ENCODE measurements around the gene FEM1C.
A peak's percentile ranks its signal among the peaks of the same experiment; 100 is the strongest.

FEM1C gene

DNA sequence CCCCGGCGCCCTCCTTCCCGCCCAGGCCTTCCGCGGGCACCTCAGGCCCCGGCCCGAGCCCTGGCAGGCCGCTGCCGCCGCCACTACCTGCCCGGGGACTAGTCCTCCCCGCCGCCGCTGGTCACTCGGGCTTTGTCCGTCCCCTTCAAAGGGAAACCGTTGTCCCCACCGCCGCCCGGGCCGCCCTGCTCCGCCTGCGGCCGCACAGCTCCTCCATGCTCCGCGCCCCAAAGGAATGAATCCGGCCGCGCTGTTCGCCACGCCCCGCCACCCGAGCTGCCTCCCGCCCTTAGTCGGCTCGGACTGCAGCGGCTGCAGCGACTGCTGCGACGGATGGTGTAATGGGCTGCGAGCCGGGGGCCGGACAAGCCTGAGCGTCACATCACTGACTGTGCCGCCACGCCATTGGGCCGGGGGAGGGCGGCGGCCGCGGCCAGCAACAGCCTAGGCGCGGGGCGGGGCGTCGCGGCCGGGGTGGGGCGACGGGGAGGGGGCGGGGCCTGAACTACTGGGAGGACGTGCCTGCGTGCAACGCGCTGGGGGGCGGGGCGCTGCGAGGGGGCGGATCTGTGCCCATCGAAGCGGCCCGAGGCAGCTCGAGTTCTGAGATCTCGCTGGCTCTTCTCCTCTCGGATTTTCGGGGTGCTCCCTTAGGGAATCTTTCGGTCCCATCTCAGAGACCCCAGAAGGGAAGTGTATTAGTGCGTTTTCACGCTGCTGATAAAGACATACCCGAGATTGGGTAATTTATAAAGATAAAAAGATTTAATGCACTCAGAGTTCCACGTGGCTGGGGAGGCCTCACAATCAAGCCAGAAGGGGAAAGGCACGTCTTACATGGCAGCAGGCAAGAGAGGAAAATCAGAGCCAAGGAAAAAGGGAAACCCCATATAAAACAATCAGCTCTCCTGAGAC is at the start of gene FEM1C:
Gene FEM1C, minus strand, starts transcription at position 340 of the 915 bp plus-strand sequence. CDS start 1,282 bp downstream, outside the sequence.
- no peaks in the 10 kb centered on the region for H3K27me3 ChIP-seq (ENCODE audit: insufficient read depth, low read length)
- peaks cover 20% of the 10 kb centered on the region for H3K4me1 ChIP-seq (ENCODE audit: insufficient read depth, low read length)
- H3K27ac ChIP-seq (ENCODE audit: low read length), result peak within 1 kb of the TSS; percentile 91
- peaks cover 13% of the 10 kb centered on the region for H3K9me3 ChIP-seq (ENCODE audit: insufficient read depth, low read depth, low read length)
- peak within 1 kb of the TSS; percentile 97 for H3K9ac ChIP-seq (ENCODE audit: low read depth, low read length)
- peak within 1 kb of the TSS; percentile 96 for H3K4me3 ChIP-seq (ENCODE audit: low read length)
- peaks cover 34% of the 10 kb centered on the region for H3K36me3 ChIP-seq (ENCODE audit: insufficient read depth, low read depth, low read length)

- Histone ChIP-seq H3K27ac (ENCODE audit: low read length) (no peak overlapping the region), H3K9me3 (ENCODE audit: insufficient read depth, low read depth, low read length) (no peaks in the 10 kb centered on the region), H3K9ac (ENCODE audit: low read depth, low read length) (no peak overlapping the region), H3K36me3 (ENCODE audit: insufficient read depth, low read depth, low read length) (no peaks in the 10 kb centered on the region), H3K27me3 (ENCODE audit: insufficient read depth, low read length) (no peaks in the 10 kb centered on the region), H3K4me3 (ENCODE audit: low read length) (no peak overlapping the region), H3K4me1 (ENCODE audit: insufficient read depth, low read length) (no peaks in the 10 kb centered on the region)
Observed at GRCh38 chr5:115589043-115589442, 44.5 kb upstream of the FEM1C start.

- Histone ChIP-seq H3K4me1 (ENCODE audit: insufficient read depth, low read length) (no peaks in the 10 kb centered on the region), H3K9ac (ENCODE audit: low read depth, low read length) (no peak overlapping the region), H3K9me3 (ENCODE audit: insufficient read depth, low read depth, low read length) (no peaks in the 10 kb centered on the region), H3K27ac (ENCODE audit: low read length) (no peak overlapping the region), H3K4me3 (ENCODE audit: low read length) (no peak overlapping the region), H3K27me3 (ENCODE audit: insufficient read depth, low read length) (no peaks in the 10 kb centered on the region), H3K36me3 (ENCODE audit: insufficient read depth, low read depth, low read length) (no peaks in the 10 kb centered on the region)
Observed at GRCh38 chr5:115588640-115589039, 44.1 kb upstream of the FEM1C start.

GRCh38 chr5:115586525-115587146 is 42.1 kb upstream of the FEM1C start:
- no peak overlapping the region for H3K9ac ChIP-seq (ENCODE audit: low read depth, low read length)
- H3K36me3 ChIP-seq (ENCODE audit: insufficient read depth, low read depth, low read length), result no peaks in the 10 kb centered on the region
- no peak overlapping the region for H3K4me3 ChIP-seq (ENCODE audit: low read length)
- H3K4me1 ChIP-seq (ENCODE audit: insufficient read depth, low read length), result 0 out of 2 replicates have a peak, but pooled peaks cover 3% of the 10 kb centered on the region
- H3K27me3 ChIP-seq (ENCODE audit: insufficient read depth, low read length), result no peaks in the 10 kb centered on the region
- H3K9me3 ChIP-seq (ENCODE audit: insufficient read depth, low read depth, low read length), result no peaks in the 10 kb centered on the region
- no peak overlapping the region for H3K27ac ChIP-seq (ENCODE audit: low read length)

DNA sequence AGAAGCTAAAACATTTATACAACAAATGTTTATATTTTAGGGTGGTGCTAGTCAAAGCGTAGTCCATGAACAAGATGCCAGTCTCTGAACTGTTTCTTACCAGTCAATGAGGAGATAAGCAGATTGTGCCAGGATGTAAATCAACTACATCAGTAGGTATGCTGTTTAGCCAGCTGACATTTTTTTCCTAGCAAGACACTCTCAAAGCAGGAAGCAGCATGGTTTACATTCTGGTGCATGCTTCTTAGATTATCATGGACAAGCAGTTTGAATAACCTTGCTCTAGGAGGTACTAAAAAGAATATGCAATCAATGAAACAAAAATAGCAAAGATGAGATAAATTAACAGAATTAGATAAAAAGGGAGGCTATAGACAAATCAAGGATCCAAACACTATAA is 40.7 kb upstream of the FEM1C start:
- no peaks in the 10 kb centered on the region for H3K27me3 ChIP-seq (ENCODE audit: insufficient read depth, low read length)
- H3K9ac ChIP-seq (ENCODE audit: low read depth, low read length), result no peak overlapping the region
- H3K36me3 ChIP-seq (ENCODE audit: insufficient read depth, low read depth, low read length), result no peaks in the 10 kb centered on the region
- 0 out of 2 replicates have a peak, but pooled peaks cover 3% of the 10 kb centered on the region for H3K4me1 ChIP-seq (ENCODE audit: insufficient read depth, low read length)
- no peak overlapping the region for H3K4me3 ChIP-seq (ENCODE audit: low read length)
- H3K27ac ChIP-seq (ENCODE audit: low read length), result no peak overlapping the region
- H3K9me3 ChIP-seq (ENCODE audit: insufficient read depth, low read depth, low read length), result no peaks in the 10 kb centered on the region

DNA sequence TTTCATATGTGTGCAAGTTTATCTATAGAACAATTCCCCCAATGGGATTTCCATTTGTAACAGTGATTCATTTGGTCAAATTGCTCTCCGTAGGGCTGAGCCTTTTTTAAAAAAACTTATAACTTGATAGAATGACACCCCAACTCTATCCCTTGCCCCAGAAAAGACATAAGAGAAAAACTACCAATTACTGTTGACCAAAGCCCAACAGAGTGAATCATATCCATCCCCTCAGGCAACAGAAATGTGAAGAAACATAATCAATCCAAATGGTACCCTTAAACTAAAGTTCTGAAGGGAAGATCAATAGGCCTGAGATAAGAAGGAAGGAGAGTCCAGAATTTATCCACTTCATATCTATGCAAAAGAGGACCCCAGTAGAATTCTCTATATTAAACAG is 39.9 kb upstream of the FEM1C start:
- no peak overlapping the region for H3K4me3 ChIP-seq (ENCODE audit: low read length)
- no peak overlapping the region for H3K9ac ChIP-seq (ENCODE audit: low read depth, low read length)
- H3K36me3 ChIP-seq (ENCODE audit: insufficient read depth, low read depth, low read length), result no peaks in the 10 kb centered on the region
- H3K9me3 ChIP-seq (ENCODE audit: insufficient read depth, low read depth, low read length), result no peaks in the 10 kb centered on the region
- no peaks in the 10 kb centered on the region for H3K27me3 ChIP-seq (ENCODE audit: insufficient read depth, low read length)
- 0 out of 2 replicates have a peak, but pooled peaks cover 3% of the 10 kb centered on the region for H3K4me1 ChIP-seq (ENCODE audit: insufficient read depth, low read length)
- H3K27ac ChIP-seq (ENCODE audit: low read length), result no peak overlapping the region

DNA sequence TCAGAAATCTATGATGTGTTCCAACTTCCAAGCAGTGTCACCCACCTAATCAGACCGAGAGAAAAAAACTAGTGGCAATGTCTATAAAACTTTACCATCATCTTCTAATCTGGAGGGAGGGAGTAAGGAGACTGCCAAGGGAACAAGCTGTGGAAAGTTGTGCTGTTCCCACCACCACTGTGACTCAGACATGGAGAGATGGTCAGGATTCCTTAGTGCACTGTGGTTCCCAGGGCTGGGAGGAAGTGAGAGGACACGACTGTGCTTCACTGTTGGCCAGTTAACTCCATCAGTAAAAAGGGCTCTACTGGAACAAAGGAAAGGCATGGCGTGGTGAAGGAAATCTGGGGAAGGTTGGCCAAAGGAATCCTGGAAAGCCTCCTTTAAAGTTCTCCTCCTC is 38.9 kb upstream of the FEM1C start:
- Histone ChIP-seq H3K9me3 (ENCODE audit: insufficient read depth, low read depth, low read length) (no peaks in the 10 kb centered on the region), H3K4me1 (ENCODE audit: insufficient read depth, low read length) (0 out of 2 replicates have a peak, but pooled peaks cover 3% of the 10 kb centered on the region), H3K36me3 (ENCODE audit: insufficient read depth, low read depth, low read length) (no peaks in the 10 kb centered on the region), H3K27me3 (ENCODE audit: insufficient read depth, low read length) (no peaks in the 10 kb centered on the region), H3K9ac (ENCODE audit: low read depth, low read length) (no peak overlapping the region), H3K27ac (ENCODE audit: low read length) (no peak overlapping the region), H3K4me3 (ENCODE audit: low read length) (no peak overlapping the region)

DNA sequence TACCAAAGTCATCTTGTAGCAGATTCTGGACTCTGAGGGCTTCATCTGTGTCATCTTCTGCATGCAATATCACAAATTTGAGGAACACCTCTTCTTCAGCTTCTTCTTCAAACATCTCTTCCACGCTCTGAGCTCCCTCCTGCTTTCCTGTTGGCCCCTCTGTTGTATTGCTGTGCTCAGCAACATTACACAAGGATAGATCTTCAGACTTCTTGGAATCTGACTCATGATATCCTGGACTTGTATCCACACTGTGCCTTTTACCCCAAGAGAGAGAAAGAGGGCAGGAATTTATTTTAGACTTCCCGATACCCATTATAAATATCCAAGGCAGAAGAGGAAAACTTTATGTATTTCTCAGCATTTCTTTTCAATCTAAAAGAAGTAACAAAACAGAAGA is 36.4 kb upstream of the FEM1C start:
- Histone ChIP-seq H3K36me3 (ENCODE audit: insufficient read depth, low read depth, low read length) (no peaks in the 10 kb centered on the region), H3K27ac (ENCODE audit: low read length) (no peak overlapping the region), H3K9me3 (ENCODE audit: insufficient read depth, low read depth, low read length) (no peaks in the 10 kb centered on the region), H3K4me1 (ENCODE audit: insufficient read depth, low read length) (0 out of 2 replicates have a peak, but pooled peaks cover 3% of the 10 kb centered on the region), H3K9ac (ENCODE audit: low read depth, low read length) (no peak overlapping the region), H3K4me3 (ENCODE audit: low read length) (no peak overlapping the region), H3K27me3 (ENCODE audit: insufficient read depth, low read length) (no peaks in the 10 kb centered on the region)

DNA sequence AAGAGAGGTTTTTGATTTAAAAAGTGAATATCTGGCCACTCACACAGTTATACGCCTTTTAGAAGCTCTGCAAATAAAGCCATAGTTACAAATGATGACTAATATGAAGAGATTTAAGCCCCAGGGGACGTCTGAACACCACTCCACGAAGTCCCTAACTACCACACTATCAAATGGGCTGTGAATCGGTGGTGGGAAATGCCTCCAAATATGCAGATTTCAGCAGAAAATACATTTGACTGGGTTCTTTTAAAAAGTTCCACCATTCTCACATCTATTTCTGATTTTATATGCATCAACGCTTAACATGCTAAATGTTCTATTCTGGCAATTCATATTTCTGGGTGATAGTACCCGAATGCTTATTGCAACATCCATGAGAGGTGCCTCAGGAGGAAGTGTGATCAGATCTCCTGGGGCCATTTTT is 35.2 kb upstream of the FEM1C start:
- H3K4me3 ChIP-seq (ENCODE audit: low read length), result no peak overlapping the region
- 0 out of 2 replicates have a peak, but pooled peaks cover 3% of the 10 kb centered on the region for H3K4me1 ChIP-seq (ENCODE audit: insufficient read depth, low read length)
- no peak overlapping the region for H3K9ac ChIP-seq (ENCODE audit: low read depth, low read length)
- no peak overlapping the region for H3K27ac ChIP-seq (ENCODE audit: low read length)
- H3K9me3 ChIP-seq (ENCODE audit: insufficient read depth, low read depth, low read length), result no peaks in the 10 kb centered on the region
- H3K36me3 ChIP-seq (ENCODE audit: insufficient read depth, low read depth, low read length), result no peaks in the 10 kb centered on the region
- no peaks in the 10 kb centered on the region for H3K27me3 ChIP-seq (ENCODE audit: insufficient read depth, low read length)

- Histone ChIP-seq H3K4me1 (ENCODE audit: insufficient read depth, low read length) (peaks cover 5% of the 10 kb centered on the region; the same call in 1 of the 2 replicates), H3K36me3 (ENCODE audit: insufficient read depth, low read depth, low read length) (no peaks in the 10 kb centered on the region), H3K9ac (ENCODE audit: low read depth, low read length) (no peak overlapping the region), H3K4me3 (ENCODE audit: low read length) (no peak overlapping the region), H3K9me3 (ENCODE audit: insufficient read depth, low read depth, low read length) (no peaks in the 10 kb centered on the region), H3K27ac (ENCODE audit: low read length) (no peak overlapping the region), H3K27me3 (ENCODE audit: insufficient read depth, low read length) (no peaks in the 10 kb centered on the region)
Observed at GRCh38 chr5:115579216-115579615, 34.6 kb upstream of the FEM1C start.

DNA sequence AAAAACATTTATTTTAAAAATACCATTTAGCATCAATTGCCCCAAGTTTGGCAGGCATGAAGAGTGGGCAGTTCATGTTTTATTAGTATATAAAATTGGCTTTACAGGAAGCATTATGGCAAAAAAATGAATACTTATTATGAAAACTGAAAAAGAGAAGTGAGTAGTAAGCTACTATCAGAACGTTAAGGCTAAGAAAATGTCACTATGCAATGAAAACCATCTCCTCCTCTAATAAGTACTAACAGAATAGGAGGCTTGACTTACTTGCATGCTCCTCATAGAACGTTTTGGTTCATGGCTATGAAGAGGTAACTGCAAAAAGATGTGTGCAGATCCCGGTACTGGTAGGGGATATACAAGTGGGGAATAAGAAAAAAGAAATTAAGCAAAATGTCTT is 34.1 kb upstream of the FEM1C start:
- no peaks in the 10 kb centered on the region for H3K36me3 ChIP-seq (ENCODE audit: insufficient read depth, low read depth, low read length)

More for the DNA sequence above, 34.1 kb upstream of the FEM1C start:
- Histone ChIP-seq H3K4me3 (ENCODE audit: low read length) (no peak overlapping the region), H3K27ac (ENCODE audit: low read length) (no peak overlapping the region), H3K9me3 (ENCODE audit: insufficient read depth, low read depth, low read length) (no peaks in the 10 kb centered on the region), H3K4me1 (ENCODE audit: insufficient read depth, low read length) (peaks cover 5% of the 10 kb centered on the region; the same call in 1 of the 2 replicates), H3K27me3 (ENCODE audit: insufficient read depth, low read length) (no peaks in the 10 kb centered on the region), H3K9ac (ENCODE audit: low read depth, low read length) (no peak overlapping the region)

All from iPS-20b (cell line).